Parathyroid adenoma (tissue), 2 donors: ENCODE results near the gene ITIH5.

ENCODE experiments used
- H2AFZ ChIP-seq: fragments of 300-600 bp; sonication (generic); one replicate; pipeline ENCODE4 v1.7.0; 2017; ENCODE audit warnings: antibody characterized with exemption, mild to moderate bottlenecking
- H3K27ac ChIP-seq: fragments of 300-600 bp; sonication (generic); one replicate; pipeline ENCODE4 v1.7.0; 2017
- H3K27me3 ChIP-seq: fragments of 300-600 bp; sonication (generic); one replicate; pipeline ENCODE4 v1.7.0; 2017; ENCODE audit warnings: low read length; ENCODE audit not compliant: control insufficient read depth, insufficient read depth
- H3K36me3 ChIP-seq: fragments of 300-600 bp; sonication (generic); one replicate; pipeline ENCODE4 v1.7.0; 2017; ENCODE audit warnings: low read length; ENCODE audit not compliant: control insufficient read depth, insufficient read depth
- H3K4me1 ChIP-seq: fragments of 300-600 bp; sonication (generic); one replicate; pipeline ENCODE4 v1.7.0; 2017; ENCODE audit warnings: control low read depth
- H3K4me2 ChIP-seq: fragments of 300-600 bp; sonication (generic); one replicate; pipeline ENCODE4 v1.7.0; 2017; ENCODE audit warnings: low read length
- H3K4me3 ChIP-seq: fragments of 300-600 bp; sonication (generic); one replicate; pipeline ENCODE4 v1.7.0; 2017; ENCODE audit warnings: low read depth, low read length
- H3K79me2 ChIP-seq: fragments of 300-600 bp; sonication (generic); one replicate; pipeline ENCODE4 v1.7.0; 2017; ENCODE audit warnings: control low read depth
- H3K9ac ChIP-seq: fragments of 300-600 bp; sonication (generic); one replicate; pipeline ENCODE4 v1.7.0; 2017; ENCODE audit warnings: mild to moderate bottlenecking
- H3K9me3 ChIP-seq: fragments of 300-600 bp; sonication (generic); one replicate; pipeline ENCODE4 v1.7.0; 2017; ENCODE audit warnings: low read length; ENCODE audit not compliant: control insufficient read depth
- CTCF ChIP-seq: fragments of 300-600 bp; sonication (generic); IDR thresholded peaks from one replicate; pipeline ENCODE4 v1.7.0; 2017; ENCODE audit warnings: antibody characterized with exemption, mild to moderate bottlenecking
- donor health status: primary hyperparathyroidism.

Gene ITIH5

GRCh38 chr10:7520507-7521485, 146.0 kb downstream of the ITIH5 start:
- Histone ChIP-seq H3K4me1 (no peaks in the 10 kb centered on the region), H3K27ac (no peak overlapping the region), H3K4me2 (no peak overlapping the region), H3K4me3 (no peak overlapping the region), H3K79me2 (no peaks in the 10 kb centered on the region), H3K36me3 (no peaks in the 10 kb centered on the region), H3K9ac (no peak overlapping the region), H2AFZ (no peak overlapping the region), H3K27me3 (no peaks in the 10 kb centered on the region), H3K9me3 (no peaks in the 10 kb centered on the region)
- TF ChIP-seq CTCF, result no peak

- H3K27me3 ChIP-seq, result no peaks in the 10 kb centered on the region
- no peaks in the 10 kb centered on the region for H3K9me3 ChIP-seq
- H3K4me1 ChIP-seq, result no peaks in the 10 kb centered on the region
- H3K36me3 ChIP-seq, result no peaks in the 10 kb centered on the region
- no peak overlapping the region for H3K27ac ChIP-seq
- no peaks in the 10 kb centered on the region for H3K79me2 ChIP-seq
- H3K9ac ChIP-seq, result no peak overlapping the region
- TF ChIP-seq CTCF, result no peak
- H2AFZ ChIP-seq, result no peak overlapping the region
- H3K4me2 ChIP-seq, result no peak overlapping the region
- H3K4me3 ChIP-seq, result no peak overlapping the region
Measured at GRCh38 chr10:7519351-7519750, 147.4 kb downstream of the ITIH5 start.

DNA sequence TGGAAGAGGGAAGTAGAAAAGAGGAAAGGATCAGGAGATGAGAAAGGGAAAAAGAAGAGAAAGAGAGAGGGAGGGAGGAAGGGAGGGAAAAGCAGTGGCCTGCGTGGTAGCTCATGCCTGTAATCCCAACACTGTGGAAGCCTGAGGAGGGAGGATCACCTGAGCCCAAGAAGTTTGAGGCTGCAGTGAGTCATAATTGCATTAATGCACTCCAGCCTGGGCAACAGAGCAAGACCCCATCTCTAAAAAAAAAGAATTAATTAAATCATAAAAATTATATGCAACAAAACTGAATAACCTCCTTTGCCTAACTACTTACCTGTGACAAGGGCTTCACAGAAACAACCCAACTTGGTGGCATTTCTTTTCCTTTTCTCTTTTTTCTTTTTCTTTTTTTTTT, 148.1 kb downstream of the ITIH5 start:
- no peaks in the 10 kb centered on the region for H3K79me2 ChIP-seq
- H3K9me3 ChIP-seq, result no peaks in the 10 kb centered on the region
- H3K27me3 ChIP-seq, result no peaks in the 10 kb centered on the region
- H2AFZ ChIP-seq, result no peak overlapping the region
- H3K9ac ChIP-seq, result no peak overlapping the region
- no peaks in the 10 kb centered on the region for H3K36me3 ChIP-seq
- no peak for TF ChIP-seq CTCF
- no peaks in the 10 kb centered on the region for H3K4me1 ChIP-seq
- H3K27ac ChIP-seq, result no peak overlapping the region
- no peak overlapping the region for H3K4me3 ChIP-seq
- H3K4me2 ChIP-seq, result no peak overlapping the region

- no peaks in the 10 kb centered on the region for H3K27me3 ChIP-seq
- no peak overlapping the region for H3K9ac ChIP-seq
- H3K4me2 ChIP-seq, result no peak overlapping the region
- no peak overlapping the region for H2AFZ ChIP-seq
- no peaks in the 10 kb centered on the region for H3K4me1 ChIP-seq
- H3K4me3 ChIP-seq, result no peak overlapping the region
- H3K27ac ChIP-seq, result no peak overlapping the region
- no peaks in the 10 kb centered on the region for H3K79me2 ChIP-seq
- H3K36me3 ChIP-seq, result no peaks in the 10 kb centered on the region
- TF ChIP-seq CTCF, result no peak
- H3K9me3 ChIP-seq, result peaks cover under 1% of the 10 kb centered on the region
Measured at GRCh38 chr10:7515439-7515838, 151.3 kb downstream of the ITIH5 start.

DNA sequence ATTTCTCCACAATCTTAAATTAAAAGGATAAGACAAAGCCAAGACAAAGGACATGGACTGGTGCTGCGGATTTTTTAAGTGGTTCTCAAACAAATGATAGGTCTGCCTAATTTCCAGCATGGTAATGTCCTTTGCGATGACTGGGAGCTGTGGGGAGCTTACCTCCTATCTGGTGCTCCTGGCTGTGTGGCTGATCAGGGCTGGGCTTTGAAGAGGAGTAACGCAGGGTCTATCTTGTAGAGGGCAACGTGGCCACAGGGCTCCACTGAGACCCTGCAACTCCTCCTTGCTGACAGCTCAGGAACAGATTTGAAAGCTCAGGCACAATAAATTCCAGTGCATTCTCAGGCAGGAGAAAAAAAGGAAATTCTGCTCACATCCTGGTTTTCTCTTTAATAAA, 152.8 kb downstream of the ITIH5 start:
- Histone ChIP-seq H3K9ac (no peak overlapping the region), H3K79me2 (no peaks in the 10 kb centered on the region), H3K4me1 (no peaks in the 10 kb centered on the region), H3K4me3 (no peak overlapping the region), H3K36me3 (no peaks in the 10 kb centered on the region), H3K9me3 (peaks cover 5% of the 10 kb centered on the region), H3K27ac (no peak overlapping the region), H3K4me2 (no peak overlapping the region), H3K27me3 (no peaks in the 10 kb centered on the region), H2AFZ (no peak overlapping the region)
- no peak for TF ChIP-seq CTCF
